Measurements from ENCODE around the gene MOCOS. TPM values are rescaled to one million over a fixed set of nuclear protein-coding genes. Genes with fewer than 3 reads are reported as not detected.

The MOCOS gene
- total and polyA plus RNA-seq, 2 of the 8 experiments (the other 6 are each of a cell fraction or from before 2014, with no cell fraction given): 4.7 to 5.8 TPM

- no peak overlapping the region for H4K8ac ChIP-seq (ENCODE audit: extremely low read depth, insufficient read depth, low read length)
These were observed 112.9 kb downstream of the MOCOS start for GRCh38 chr18:36300211-36300610.

More at GRCh38 chr18:36300211-36300610, 112.9 kb downstream of the MOCOS start:
- FAIRE-seq (no peak), DNase-seq (ENCODE audit: low read depth in 1 of 2, low spot score in 2 of 2) (no peak)
- H3K9ac ChIP-seq (replicated peaks in 1 of 4; ENCODE audit: extremely low read depth in 1 of 4, low read depth in 3 of 4, low read length in 3 of 4): no peak overlapping the region
- no peak overlapping the region for H3K27ac ChIP-seq (ENCODE audit: low read depth, low read length)
- 94% methylated on average over 6 of the region's 6 CpGs; no CpG with 5 or more reads in 1 of the 2 experiments for WGBS, 2 experiments (ENCODE audit: extremely low coverage in 1 of 2, insufficient coverage in 1 of 2, insufficient read length in 1 of 2, insufficient replicate concordance in 2 of 2, low coverage in 1 of 2, low lambda C conversion rate in 2 of 2, missing lambda C conversion rate in 1 of 2)
- no peak overlapping the region for H3K4ac ChIP-seq (replicated peaks; ENCODE audit: insufficient read length, low read depth, low read length)
- H2BK12ac ChIP-seq (ENCODE audit: low read depth, low read length): no peak overlapping the region
- no peak overlapping the region for H2BK20ac ChIP-seq (ENCODE audit: low read length)
- peaks cover 0 to 13% of the 10 kb centered on the region in 2 experiments; a peak in 1 of 4 replicates for H3K79me2 ChIP-seq (ENCODE audit: control insufficient read depth in 1 of 2, insufficient read depth in 2 of 2, low read length in 2 of 2)
- no peak overlapping the region for H3K18ac ChIP-seq (ENCODE audit: extremely low read depth, low read length)
- H3K79me1 ChIP-seq (ENCODE audit: low read depth, low read length): peaks cover 4% of the 10 kb centered on the region; the same call in 1 of the 2 replicates
- no peak overlapping the region for H2AFZ ChIP-seq (ENCODE audit: low read length)
- TF ChIP-seq SRF (IDR thresholded peaks at IDR 0.05; ENCODE audit: low read depth, low read length) (no peak), KDM4A (IDR thresholded peaks at IDR 0.05; ENCODE audit: low read depth, low read length, severe bottlenecking) (no peak), SAP30 (IDR thresholded peaks at IDR 0.05; ENCODE audit: insufficient read depth, insufficient replicate concordance, low read length) (no peak), TAF7 (optimal IDR thresholded peaks at IDR 0.05; ENCODE audit: borderline replicate concordance, low read depth, low read length) (no peak)
- H3K4me1 ChIP-seq (replicated peaks in 1 of 4; ENCODE audit: control insufficient read depth in 3 of 4, insufficient read depth in 4 of 4, low read length in 3 of 4): peaks cover 0 to 7% (median 6%) of the 10 kb centered on the region in 4 experiments; a peak in 4 of 7 replicates
- no peak overlapping the region for H3K4me2 ChIP-seq (ENCODE audit: insufficient read depth in 1 of 2, low read depth in 2 of 2, low read length in 2 of 2)
- no peaks in the 10 kb centered on the region for H3K9me3 ChIP-seq (ENCODE audit: insufficient read depth in 2 of 2, low read depth in 1 of 2, low read length in 1 of 2)
- no peak overlapping the region for H4K5ac ChIP-seq (ENCODE audit: insufficient read length, low read depth, low read length)
- H2BK15ac ChIP-seq (ENCODE audit: low read length): no peak overlapping the region
- ChIA-PET POLR2A (ENCODE audit: partially characterized antibody) (no interaction called here), CTCF (ENCODE audit: partially characterized antibody) (interaction anchor here (0.8 to 2.0 kb wide), 3 partner anchors 106 to 113 kb away, joined by 3 to 7 read pairs (median 3); no protein-coding TSS in a partner anchor)
- no peak overlapping the region for H3K23ac ChIP-seq (ENCODE audit: insufficient read length)
- no peak overlapping the region for H2AK5ac ChIP-seq (ENCODE audit: low read depth, low read length)
- H3K4me3 ChIP-seq (ENCODE audit: extremely low read depth in 1 of 4, insufficient read depth in 2 of 4, low read depth in 3 of 4, low read length in 4 of 4): no peak overlapping the region
- H3K27me3 ChIP-seq (replicated peaks in 1 of 4; ENCODE audit: control insufficient read depth in 3 of 4, extremely low read depth in 1 of 4, insufficient read depth in 3 of 4, low read length in 3 of 4): peaks cover 6 to 20% (median 18%) of the 10 kb centered on the region in 4 experiments
- H4K91ac ChIP-seq (replicated peaks; ENCODE audit: insufficient read length, low read length): no peak overlapping the region
- peaks cover 12% of the 10 kb centered on the region; the same call in 1 of the 2 replicates for H3K23me2 ChIP-seq (ENCODE audit: low read depth, low read length)
- H3K36me3 ChIP-seq (ENCODE audit: control insufficient read depth in 2 of 4, insufficient read depth in 4 of 4, low read length in 3 of 4): no peaks in the 10 kb centered on the region
- no peak overlapping the region for H3K56ac ChIP-seq (replicated peaks; ENCODE audit: insufficient read length, low read depth, low read length)
- no peak overlapping the region for H3K14ac ChIP-seq (ENCODE audit: insufficient read length)
- H4K20me1 ChIP-seq (replicated peaks in 1 of 2; ENCODE audit: control insufficient read depth in 1 of 2, insufficient read depth in 2 of 2, low read length in 2 of 2): peaks cover 4% of the 10 kb centered on the region in 2 experiments
- H2BK5ac ChIP-seq (ENCODE audit: low read depth, low read length): no peak overlapping the region
- no peak overlapping the region for H2BK120ac ChIP-seq (replicated peaks; ENCODE audit: low read depth, low read length)

Data from H1 (cell line).